ENCODE data around the gene MXRA5.

- no peak for TF ChIP-seq CTCF (conservative IDR thresholded peaks at IDR 0.05 in 1 of 2, IDR thresholded peaks at IDR 0.05 in 1 of 2; ENCODE audit: extremely low read depth in 1 of 2, insufficient read depth in 1 of 2, low read depth in 1 of 2, low read length in 2 of 2)
- no peak for TF ChIP-seq EZH2 (IDR thresholded peaks at IDR 0.05; ENCODE audit: borderline replicate concordance, low read length)
Measured at GRCh38 chrX:3388457-3388856, 42.0 kb upstream of the MXRA5 start.

All from mammary epithelial cell (primary cell).